ENCODE results near the gene TNS1. TPM values are rescaled to one million over a fixed set of nuclear protein-coding genes. Genes with fewer than 3 reads are reported as not detected.

The TNS1 gene
- total RNA-seq, 1 experiment from 2014 or later = 4.5 TPM

DNA sequence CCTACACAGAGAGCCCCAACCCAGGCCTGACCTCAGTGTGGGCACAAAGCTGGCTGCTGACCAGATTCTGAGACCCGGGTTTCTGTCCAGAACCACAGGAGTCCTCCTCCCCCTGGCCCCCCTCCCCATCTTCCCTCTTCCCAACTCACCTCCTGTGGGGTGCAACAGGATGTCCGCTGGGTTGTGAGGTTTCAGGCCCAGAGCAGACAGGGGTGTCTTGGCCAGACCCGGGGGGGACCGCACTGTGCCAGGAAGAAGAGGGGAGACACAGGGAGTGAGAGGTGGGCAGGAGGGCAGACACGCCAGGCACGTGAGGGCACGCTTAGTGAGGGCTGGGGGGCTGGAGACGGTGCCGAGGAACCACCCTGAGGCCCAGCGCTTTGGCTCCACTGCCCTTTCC is 171.5 kb downstream of the TNS1 start:
- DNase-seq (ENCODE audit: low spot score) (no peak), ATAC-seq (no peak)
- no peaks in the 10 kb centered on the region; the same call in 1 of the 2 replicates for H3K9me3 Mint-ChIP-seq
- ChIA-PET CTCF (interaction anchor here (1.4 kb wide), 1 partner anchor 45 kb away, joined by 3 read pairs; no protein-coding TSS in a partner anchor), POLR2A (no interaction called here)
- peaks cover 10% of the 10 kb centered on the region for H3K4me1 Mint-ChIP-seq
- TF ChIP-seq AFF4 (CRISPR knock-in tag; IDR thresholded peaks at IDR 0.05; ENCODE audit: borderline replicate concordance) (no peak), IRF2 (CRISPR knock-in tag; IDR thresholded peaks at IDR 0.05; ENCODE audit: borderline replicate concordance, low read depth) (no peak), TCF7 (CRISPR knock-in tag; IDR thresholded peaks at IDR 0.05; ENCODE audit: low read depth) (no peak), SP1 (CRISPR knock-in tag; conservative IDR thresholded peaks at IDR 0.05) (no peak), EMX1 (CRISPR knock-in tag; IDR thresholded peaks at IDR 0.05) (no peak), SOX15 (CRISPR knock-in tag; IDR thresholded peaks at IDR 0.05) (no peak), ETV6 (CRISPR knock-in tag; IDR thresholded peaks at IDR 0.05) (no peak), ELF4 (CRISPR knock-in tag; IDR thresholded peaks at IDR 0.05; ENCODE audit: low read depth) (no peak), ZNF317 (CRISPR knock-in tag; IDR thresholded peaks at IDR 0.05; ENCODE audit: borderline replicate concordance, low read depth) (no peak), E2F5 (CRISPR knock-in tag; IDR thresholded peaks at IDR 0.05) (no peak), ARID4B (CRISPR knock-in tag; IDR thresholded peaks at IDR 0.05; ENCODE audit: borderline replicate concordance) (no peak), HMGA2 (CRISPR knock-in tag; IDR thresholded peaks at IDR 0.05) (no peak), KAT7 (CRISPR knock-in tag; IDR thresholded peaks at IDR 0.05; ENCODE audit: borderline replicate concordance) (no peak), FOXK1 (CRISPR knock-in tag; IDR thresholded peaks at IDR 0.05) (no peak), NR2C2 (CRISPR knock-in tag; IDR thresholded peaks at IDR 0.05) (no peak)
- TF ChIP-seq, protein P1, sequence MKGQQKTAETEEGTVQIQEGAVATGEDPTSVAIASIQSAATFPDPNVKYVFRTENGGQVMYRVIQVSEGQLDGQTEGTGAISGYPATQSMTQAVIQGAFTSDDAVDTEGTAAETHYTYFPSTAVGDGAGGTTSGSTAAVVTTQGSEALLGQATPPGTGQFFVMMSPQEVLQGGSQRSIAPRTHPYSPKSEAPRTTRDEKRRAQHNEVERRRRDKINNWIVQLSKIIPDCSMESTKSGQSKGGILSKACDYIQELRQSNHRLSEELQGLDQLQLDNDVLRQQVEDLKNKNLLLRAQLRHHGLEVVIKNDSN (CRISPR knock-in tag; IDR thresholded peaks at IDR 0.05) = no peak
- TF ChIP-seq, protein P2, sequence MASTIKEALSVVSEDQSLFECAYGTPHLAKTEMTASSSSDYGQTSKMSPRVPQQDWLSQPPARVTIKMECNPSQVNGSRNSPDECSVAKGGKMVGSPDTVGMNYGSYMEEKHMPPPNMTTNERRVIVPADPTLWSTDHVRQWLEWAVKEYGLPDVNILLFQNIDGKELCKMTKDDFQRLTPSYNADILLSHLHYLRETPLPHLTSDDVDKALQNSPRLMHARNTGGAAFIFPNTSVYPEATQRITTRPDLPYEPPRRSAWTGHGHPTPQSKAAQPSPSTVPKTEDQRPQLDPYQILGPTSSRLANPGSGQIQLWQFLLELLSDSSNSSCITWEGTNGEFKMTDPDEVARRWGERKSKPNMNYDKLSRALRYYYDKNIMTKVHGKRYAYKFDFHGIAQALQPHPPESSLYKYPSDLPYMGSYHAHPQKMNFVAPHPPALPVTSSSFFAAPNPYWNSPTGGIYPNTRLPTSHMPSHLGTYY (CRISPR knock-in tag; IDR thresholded peaks at IDR 0.05) = no peak
- H3K27ac Mint-ChIP-seq = no peak overlapping the region
- H3K36me3 Mint-ChIP-seq = no peaks in the 10 kb centered on the region
- no peak overlapping the region for H3K4me3 Mint-ChIP-seq
- no peaks in the 10 kb centered on the region; the same call in 1 of the 2 replicates for H3K27me3 Mint-ChIP-seq (ENCODE audit: low read depth)

All from WTC11 (cell line).